Upper lobe of left lung (tissue), 6 donors: ENCODE results near the gene VSTM4. TPM values are rescaled to one million over a fixed set of nuclear protein-coding genes. Genes with fewer than 3 reads are reported as not detected.

Experiments
- ATAC-seq, 2 donors: fragments of 200-7000 bp; cut with Tn5 transposase; one replicate each; pipeline ENCODE4 v1.9.1; 2022; ENCODE audit warnings: mild to moderate bottlenecking in 2 of 2, moderate library complexity in 2 of 2; ENCODE audit not compliant: low FRiP score in 2 of 2
- DNase-seq, 2 donors: peaks; one replicate each; pipeline ENCODE4 v3.0.0-alpha.2; 2019 to 2020
- H3K27ac ChIP-seq, 4 donors: fragments of 200-600 bp; sonication (generic); one replicate each; pipeline ENCODE4 v1.5.1; 2016 to 2019
- H3K27me3 ChIP-seq, 4 donors: fragments of 200-600 bp; sonication (generic); one replicate each; pipeline ENCODE4 v1.5.1; 2017 to 2019
- H3K36me3 ChIP-seq, 4 donors: fragments of 200-600 bp; sonication (generic); one replicate each; pipeline ENCODE4 v1.5.1; 2016 to 2019
- H3K4me1 ChIP-seq, 4 donors: fragments of 200-600 bp; sonication (generic); one replicate each; pipeline ENCODE4 v1.5.1; 2018 to 2019
- H3K4me3 ChIP-seq, 4 donors: fragments of 200-600 bp; sonication (generic); one replicate each; pipeline ENCODE4 v1.5.1; 2017 to 2019; ENCODE audit warnings: mild to moderate bottlenecking in 2 of 4, moderate library complexity in 1 of 4
- H3K9me3 ChIP-seq, 4 donors: fragments of 200-600 bp; sonication (generic); one replicate each; pipeline ENCODE4 v1.5.1; 2018 to 2019
- CTCF ChIP-seq, 6 experiments: fragments of 450-650 bp in 4 of 6; fragments of 200-600 bp in 2 of 6; sonication (generic) in 2 of 6; IDR thresholded peaks; one replicate each; pipeline ENCODE4 v1.5.1; 2016 to 2019; ENCODE audit warnings: antibody characterized with exemption in 6 of 6
- EP300 ChIP-seq, 4 donors: sonication (generic); formaldehyde crosslinking; IDR thresholded peaks; one replicate each; pipeline ENCODE4 v1.5.1; 2017; ENCODE audit warnings: antibody characterized with exemption in 4 of 4, control low read depth in 2 of 4
- POLR2A ChIP-seq, 4 donors: fragments of 450-650 bp; IDR thresholded peaks; one replicate each; pipeline ENCODE4 v1.5.1; 2016 to 2017; ENCODE audit warnings: antibody characterized with exemption in 4 of 4, mild to moderate bottlenecking in 2 of 4
- POLR2AphosphoS5 ChIP-seq, 2 donors: sonication (generic); formaldehyde crosslinking; IDR thresholded peaks; one replicate each; pipeline ENCODE4 v1.5.1; 2017; ENCODE audit warnings: antibody characterized with exemption in 2 of 2
- WGBS, 2 donors: methylation state at CpG; one replicate each; pipeline ENCODE4 v1.1.5; 2017 to 2018; 5-methylcytosine and 5-hydroxymethylcytosine counted together
- total RNA-seq, 6 donors: library from RNA; depleted of rRNA in 4 of 6; stranded (reverse); fragments of >200 nt in 4 of 6; gene quantifications; one replicate each; pipeline versions ENCODE4 v1.1.0 to v1.2.1, GENCODE V29; 2016 to 2021
- donor health status: DM: no; HTN: no; CAD: no; lungs with moderate emphysema.
- donor health status: DM: no; HTN: yes; CAD: no; lungs with severe emphysema.

Gene VSTM4
- total RNA-seq, 6 donors from 2014 or later, result 8.5 to 24.3 (median 13.2) TPM

- no peaks in the 10 kb centered on the region for H3K9me3 ChIP-seq
- H3K4me3 ChIP-seq, result no peak overlapping the region
- no peaks in the 10 kb centered on the region for H3K4me1 ChIP-seq
- peaks cover 0 to 25% (median 2%) of the 10 kb centered on the region in 4 donors for H3K36me3 ChIP-seq
- WGBS, 2 donors, result 74 to 90% methylated on average over 5 of the region's 5 CpGs
- no peak for DNase-seq
- H3K27me3 ChIP-seq, result no peaks in the 10 kb centered on the region
- no peak for TF ChIP-seq POLR2A (IDR thresholded peaks at IDR 0.05)
- TF ChIP-seq POLR2AphosphoS5 (IDR thresholded peaks at IDR 0.05), result no peak
- TF ChIP-seq CTCF (IDR thresholded peaks at IDR 0.05), result no peak
- no peak for TF ChIP-seq EP300 (IDR thresholded peaks at IDR 0.05)
- H3K27ac ChIP-seq, result no peak overlapping the region
- no peak for ATAC-seq
Observed at GRCh38 chr10:49162063-49162462, 46.7 kb upstream of the VSTM4 start.

GRCh38 chr10:49161411-49161997, 46.2 kb upstream of the VSTM4 start:
- TF ChIP-seq CTCF (IDR thresholded peaks at IDR 0.05), result peak in 4 of 6 experiments; percentile 17 to 38 (median 28)
- no peak for TF ChIP-seq EP300 (IDR thresholded peaks at IDR 0.05)
- Histone ChIP-seq H3K4me1 (no peaks in the 10 kb centered on the region), H3K27me3 (no peaks in the 10 kb centered on the region), H3K9me3 (no peaks in the 10 kb centered on the region), H3K27ac (no peak overlapping the region), H3K36me3 (peaks cover 0 to 25% (median 2%) of the 10 kb centered on the region in 4 donors), H3K4me3 (no peak overlapping the region)
- peak in 1 of 2 donors; percentile 30 for DNase-seq
- 42 to 58% methylated on average over 4 to 8 of the region's 8 CpGs for WGBS, 2 donors
- peak in 1 of 2 donors; percentile 32 for ATAC-seq

GRCh38 chr10:49160814-49161213, 45.5 kb upstream of the VSTM4 start:
- DNase-seq (no peak), ATAC-seq (no peak)
- Histone ChIP-seq H3K4me1 (no peaks in the 10 kb centered on the region), H3K4me3 (no peak overlapping the region), H3K9me3 (no peaks in the 10 kb centered on the region), H3K27ac (no peak overlapping the region), H3K27me3 (no peaks in the 10 kb centered on the region), H3K36me3 (peaks cover 0 to 25% (median under 1%) of the 10 kb centered on the region in 4 donors)
- WGBS, 2 donors, result 93 to 97% methylated on average over 5 of the region's 5 CpGs
- TF ChIP-seq EP300 (IDR thresholded peaks at IDR 0.05), result no peak
- TF ChIP-seq POLR2A (IDR thresholded peaks at IDR 0.05), result no peak
- no peak for TF ChIP-seq CTCF (IDR thresholded peaks at IDR 0.05)
- TF ChIP-seq POLR2AphosphoS5 (IDR thresholded peaks at IDR 0.05), result no peak

- H3K36me3 ChIP-seq, result peaks cover 0 to 19% (median 0%) of the 10 kb centered on the region in 4 donors
- no peaks in the 10 kb centered on the region for H3K9me3 ChIP-seq
- H3K27ac ChIP-seq, result no peak overlapping the region
- H3K27me3 ChIP-seq, result no peaks in the 10 kb centered on the region
- no peak for DNase-seq
- 86% methylated on average over 5 of the region's 5 CpGs for WGBS, 2 donors
- TF ChIP-seq CTCF (IDR thresholded peaks at IDR 0.05), result no peak
- H3K4me3 ChIP-seq, result no peak overlapping the region
- no peak for ATAC-seq
- no peaks in the 10 kb centered on the region for H3K4me1 ChIP-seq
Observed at GRCh38 chr10:49160110-49160509, 44.8 kb upstream of the VSTM4 start.

GRCh38 chr10:49158915-49159314, 43.6 kb upstream of the VSTM4 start:
- DNase-seq, result no peak
- no peak overlapping the region for H3K27ac ChIP-seq
- no peaks in the 10 kb centered on the region for H3K4me1 ChIP-seq
- 46 to 47% methylated on average over 3 of the region's 3 CpGs for WGBS, 2 donors
- H3K9me3 ChIP-seq, result no peaks in the 10 kb centered on the region
- ATAC-seq, result no peak
- no peaks in the 10 kb centered on the region for H3K27me3 ChIP-seq
- no peak overlapping the region for H3K4me3 ChIP-seq
- peaks cover 0 to 11% (median 0%) of the 10 kb centered on the region in 4 donors for H3K36me3 ChIP-seq
- no peak for TF ChIP-seq POLR2A (IDR thresholded peaks at IDR 0.05)
- no peak for TF ChIP-seq EP300 (IDR thresholded peaks at IDR 0.05)
- TF ChIP-seq CTCF (IDR thresholded peaks at IDR 0.05), result no peak
- TF ChIP-seq POLR2AphosphoS5 (IDR thresholded peaks at IDR 0.05), result no peak
